Activated naive CD4-positive, alpha-beta T cell treated with Interleukin-2 at 50 U/mL for 16 hours (primary cell): ENCODE measurements around the gene PSMD3.
A peak's percentile ranks its signal among the peaks of the same experiment; 100 is the strongest.

Source experiments
- DNase-seq: peaks from one replicate; pipeline ENCODE4 v3.0.0-alpha.2; 2020

Gene PSMD3

DNA sequence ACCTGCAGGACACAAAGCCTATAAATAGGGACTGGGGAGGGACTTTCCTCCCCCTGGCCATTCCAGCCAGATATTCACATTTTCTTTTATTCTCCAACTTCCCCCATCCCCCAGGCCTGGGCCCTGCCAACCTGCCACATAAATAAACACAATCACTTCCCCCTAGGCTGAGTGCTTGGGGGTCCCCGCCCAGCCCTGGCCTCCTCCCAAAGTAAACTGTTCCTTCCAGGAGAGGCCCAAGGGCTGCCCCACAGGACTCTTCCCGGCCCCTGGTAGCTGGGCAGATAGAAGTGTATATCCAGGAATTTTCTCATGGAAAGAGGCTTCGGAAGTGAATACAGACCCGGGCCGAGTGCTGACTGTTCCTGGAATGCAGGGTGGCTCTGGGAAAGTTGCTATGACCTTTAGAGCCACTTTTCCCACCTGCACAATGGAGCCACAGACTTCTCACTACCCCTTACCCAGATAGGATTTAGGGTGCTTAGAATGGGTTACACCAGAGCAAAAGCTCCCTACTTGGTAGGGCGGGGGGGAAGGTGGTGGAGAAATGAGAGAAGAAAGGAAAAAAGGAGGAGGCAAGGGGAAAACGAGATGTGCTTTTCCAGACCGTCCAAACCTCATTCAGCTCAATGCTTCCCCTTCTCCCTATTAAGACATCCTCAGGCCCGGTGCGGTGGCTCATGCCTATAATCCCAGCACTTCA is 43.1 kb downstream of the PSMD3 start:
- no peak for DNase-seq

DNA sequence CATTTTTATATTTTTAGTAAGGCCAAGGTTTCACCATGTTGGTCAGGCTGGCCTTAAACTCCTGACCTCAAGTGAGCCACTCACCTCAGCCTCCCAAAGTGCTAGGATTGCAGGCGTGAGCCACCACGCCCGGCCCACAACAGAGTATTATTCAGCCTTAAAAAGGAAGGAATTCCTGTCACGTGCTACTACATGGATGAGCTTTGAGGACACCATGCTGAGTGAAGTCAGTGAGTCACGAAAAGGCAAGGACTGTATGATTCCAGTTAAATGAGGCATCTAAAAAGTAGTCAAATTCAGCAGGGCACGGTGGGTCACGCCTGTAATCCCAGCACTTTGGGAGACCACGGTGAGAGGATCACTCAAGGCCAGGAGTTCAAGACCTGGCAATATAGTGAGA is 44.3 kb downstream of the PSMD3 start:
- no peak for DNase-seq

DNA sequence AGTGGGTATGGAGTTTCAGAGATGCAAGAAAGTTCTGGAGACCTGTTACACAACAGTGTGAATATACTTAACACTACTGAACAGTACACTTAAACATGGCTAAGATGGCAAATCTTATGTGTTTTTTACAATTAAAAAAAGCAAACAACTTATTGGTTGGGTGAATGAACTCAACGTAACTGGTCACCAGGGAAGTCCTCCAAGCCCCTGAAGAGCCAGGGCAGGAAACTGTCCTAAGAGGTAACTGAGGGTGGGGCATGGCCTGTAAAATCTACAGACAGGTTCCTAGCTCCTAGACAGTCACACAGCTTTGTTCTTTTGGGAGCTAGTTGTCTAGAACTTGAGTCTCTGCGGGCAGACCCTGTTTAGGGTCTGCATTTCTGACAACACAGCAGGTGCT is 45.0 kb downstream of the PSMD3 start:
- DNase-seq: no peak

DNA sequence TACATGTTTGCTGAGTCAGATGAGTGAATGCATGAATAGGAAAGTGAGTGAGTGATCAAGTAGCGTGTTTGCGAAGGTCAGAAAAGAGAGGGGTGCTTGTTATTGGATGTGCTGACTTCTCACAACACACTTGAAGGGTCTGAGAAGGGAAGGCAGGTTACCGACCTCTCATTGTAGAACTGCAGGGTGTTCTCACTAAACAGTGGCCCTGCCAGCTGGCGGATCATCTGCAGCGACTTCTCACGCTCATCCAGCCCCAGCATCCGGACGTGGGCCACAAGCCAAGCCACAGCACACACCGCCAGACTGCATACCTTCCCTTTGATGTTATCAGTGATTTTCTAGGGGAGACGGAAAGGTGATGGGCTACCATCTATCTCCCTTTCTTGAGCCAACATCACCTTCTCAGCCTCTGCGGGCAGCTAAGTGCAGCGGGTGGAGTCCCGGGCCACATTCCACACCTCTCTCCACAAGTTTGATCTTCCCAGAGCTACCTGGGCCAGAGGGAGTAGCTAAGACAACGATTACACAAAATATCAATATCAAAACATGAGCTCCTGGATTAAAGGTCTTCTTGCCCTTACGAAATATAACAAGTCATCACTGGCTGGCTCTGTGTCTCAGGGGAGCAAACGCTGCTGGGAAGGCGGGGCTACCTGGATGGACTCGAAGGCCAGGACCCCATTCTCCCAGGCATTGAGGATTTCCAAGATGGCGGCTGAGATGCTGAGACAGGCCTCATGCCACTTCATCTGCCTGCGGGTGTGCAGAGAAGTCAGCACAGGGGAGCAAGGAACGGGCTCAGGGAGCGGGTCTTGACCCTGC is 45.6 kb downstream of the PSMD3 start:
- peak; percentile 43 for DNase-seq

DNA sequence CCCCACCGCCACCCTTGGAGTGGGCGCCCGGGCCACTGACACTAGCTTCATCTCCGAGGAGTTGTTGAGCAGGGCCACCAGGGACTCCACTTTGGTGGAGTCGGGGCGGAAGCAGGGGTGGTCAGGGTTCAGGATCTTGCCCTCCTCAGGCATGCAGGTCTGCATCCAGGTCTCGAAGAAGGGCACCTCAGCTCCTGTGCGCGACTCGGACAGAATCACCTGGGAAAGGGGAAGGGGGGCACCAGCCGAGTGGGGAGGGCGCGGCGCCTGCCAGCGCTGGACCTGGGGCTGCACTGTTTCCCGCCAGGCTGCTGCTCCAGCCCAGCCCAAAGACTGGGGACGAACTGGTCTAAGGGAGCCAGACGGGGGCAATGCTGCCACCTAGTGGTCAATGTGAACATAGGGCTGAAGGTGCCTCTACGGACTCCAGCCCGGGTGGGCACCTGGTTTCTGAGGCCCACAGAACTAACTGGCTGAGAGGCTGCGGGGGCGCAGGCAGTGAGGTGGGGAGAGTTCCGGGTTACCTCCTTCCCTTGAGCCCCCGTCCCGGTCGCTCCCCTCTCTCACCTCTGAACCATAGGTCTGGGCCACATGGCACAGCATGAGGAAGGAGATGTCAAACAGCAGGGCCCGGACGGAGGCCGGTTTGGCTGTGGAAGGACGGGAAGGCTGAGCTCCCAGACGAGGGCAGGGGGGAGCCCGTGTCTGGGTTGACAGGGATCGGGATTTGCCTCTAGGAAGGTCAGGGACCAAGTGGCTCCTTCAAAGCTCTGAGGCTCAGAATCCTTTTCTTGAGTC is 46.4 kb downstream of the PSMD3 start:
- DNase-seq: peak; percentile 74

DNA sequence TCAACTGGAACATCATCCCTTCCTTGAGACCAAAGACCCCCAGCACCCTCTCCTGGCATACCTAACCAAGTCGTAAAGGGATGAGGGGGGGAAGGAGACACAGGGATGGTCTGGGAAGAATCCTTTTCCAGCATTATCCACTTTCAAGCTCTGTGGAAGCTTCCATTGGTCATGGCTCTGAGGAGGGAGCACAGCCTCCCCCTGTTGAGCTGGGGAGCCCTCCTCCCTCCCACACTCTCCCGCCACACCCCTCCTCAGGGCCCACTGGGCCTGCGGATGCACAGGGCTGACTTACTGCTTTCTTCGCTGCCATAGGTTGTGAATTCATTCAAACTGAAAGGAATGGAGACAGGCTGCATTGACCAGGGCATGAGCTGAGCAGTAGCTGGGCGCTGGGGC is 47.0 kb downstream of the PSMD3 start:
- no peak for DNase-seq

DNA sequence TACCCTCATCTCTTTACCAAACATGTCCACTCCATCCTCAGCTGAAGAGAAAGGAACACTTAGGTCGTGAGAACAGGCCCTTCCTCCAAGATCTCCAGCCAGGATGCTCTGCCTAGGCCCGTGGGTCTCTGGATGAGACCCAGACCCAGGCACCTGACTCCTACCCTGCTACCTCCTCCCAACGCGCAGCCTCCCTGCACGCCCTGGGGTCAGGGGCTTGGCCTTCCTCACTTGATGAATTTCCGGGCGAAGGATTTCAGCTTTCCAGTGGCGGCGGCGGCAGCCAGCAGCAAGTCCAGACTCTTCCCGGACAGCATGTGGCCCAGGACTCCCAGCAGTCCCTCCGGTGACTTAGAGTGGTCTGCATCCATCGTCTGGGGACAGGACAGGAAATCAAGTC is 48.0 kb downstream of the PSMD3 start:
- DNase-seq: no peak

DNA sequence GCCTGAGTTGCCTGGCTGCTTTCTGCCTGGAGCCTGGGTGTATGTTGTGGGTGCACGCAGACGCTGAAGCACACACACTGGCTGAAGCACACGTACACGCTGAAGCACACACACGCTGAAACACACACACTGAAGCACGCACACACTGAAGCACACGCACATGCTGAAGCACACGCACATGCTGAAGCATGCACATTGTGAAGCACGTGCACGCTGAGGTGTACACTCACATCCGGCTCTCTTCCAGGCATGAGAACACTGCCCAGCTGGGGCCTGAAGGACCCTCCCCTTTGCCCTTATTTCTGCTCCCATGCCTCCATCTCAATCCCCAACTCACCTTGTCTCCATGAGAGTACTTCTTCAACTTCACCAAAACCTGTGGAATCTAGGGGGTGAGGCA is 51.1 kb downstream of the PSMD3 start:
- no peak for DNase-seq

DNA sequence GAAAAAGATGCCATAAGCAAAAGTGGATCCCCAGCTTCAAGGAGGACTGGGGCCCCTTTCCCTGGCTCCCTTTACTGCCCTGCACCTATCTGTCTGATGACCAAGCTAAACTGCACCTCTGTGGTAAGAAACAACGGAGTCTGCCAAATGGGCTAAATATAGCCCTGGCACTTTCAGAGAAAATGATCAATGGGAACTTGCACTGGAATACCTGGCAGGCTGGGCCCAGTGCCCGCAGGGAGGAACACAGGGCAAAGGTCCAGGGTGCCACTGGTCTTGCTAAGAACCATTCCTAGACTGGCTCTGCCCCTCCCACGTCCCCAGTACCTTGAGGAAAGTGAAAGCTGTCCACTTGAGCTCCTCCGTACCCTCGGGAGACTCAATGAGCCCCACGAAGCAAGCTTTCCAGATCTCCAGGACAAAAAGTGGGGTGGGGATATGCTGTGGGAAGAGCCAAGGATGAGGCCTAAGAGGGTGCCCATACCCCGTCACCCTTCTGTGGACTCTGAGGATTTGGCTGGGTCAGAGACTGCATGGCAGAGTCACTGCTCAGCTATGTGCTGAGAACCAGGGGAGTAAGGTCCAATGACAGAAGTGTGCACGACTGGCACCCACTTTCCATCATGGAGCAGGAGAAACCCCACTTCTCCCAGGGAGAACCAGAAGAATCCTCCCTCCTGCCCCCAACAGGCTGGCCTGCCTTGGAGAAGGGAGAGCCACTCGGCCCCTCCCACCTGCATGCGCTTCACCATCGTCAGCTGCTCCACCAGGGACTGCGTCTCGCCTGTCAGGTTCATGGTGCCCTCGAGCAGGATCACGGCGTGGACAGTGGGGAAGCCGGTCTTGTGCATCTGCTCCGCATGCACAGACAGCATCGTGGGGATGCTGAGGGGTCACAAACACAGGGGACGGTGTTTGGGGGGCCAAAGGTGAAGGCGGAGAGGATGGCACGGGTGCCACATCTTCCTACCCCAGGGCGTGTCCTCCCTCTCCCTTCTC is 52.0 kb downstream of the PSMD3 start:
- no peak for DNase-seq

DNA sequence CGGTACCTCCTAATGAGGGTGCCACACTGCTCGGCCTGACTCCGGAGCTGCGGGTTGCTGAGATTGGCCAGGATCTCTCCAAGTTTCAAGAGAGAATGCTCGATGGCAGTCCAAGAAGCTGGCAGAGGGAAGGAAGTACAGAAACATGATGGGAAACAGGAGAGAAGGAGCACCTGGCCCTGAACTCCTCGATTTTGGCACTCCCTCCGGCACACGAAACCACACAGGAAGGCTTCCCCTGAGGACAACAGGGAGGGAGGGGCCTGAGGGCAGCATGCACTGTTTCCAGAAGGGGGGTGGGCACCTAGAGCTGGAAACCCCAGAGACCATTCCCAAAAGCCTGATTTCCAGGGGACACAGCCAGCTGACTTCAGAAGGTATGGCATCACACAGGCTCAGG is 52.7 kb downstream of the PSMD3 start:
- no peak for DNase-seq

DNA sequence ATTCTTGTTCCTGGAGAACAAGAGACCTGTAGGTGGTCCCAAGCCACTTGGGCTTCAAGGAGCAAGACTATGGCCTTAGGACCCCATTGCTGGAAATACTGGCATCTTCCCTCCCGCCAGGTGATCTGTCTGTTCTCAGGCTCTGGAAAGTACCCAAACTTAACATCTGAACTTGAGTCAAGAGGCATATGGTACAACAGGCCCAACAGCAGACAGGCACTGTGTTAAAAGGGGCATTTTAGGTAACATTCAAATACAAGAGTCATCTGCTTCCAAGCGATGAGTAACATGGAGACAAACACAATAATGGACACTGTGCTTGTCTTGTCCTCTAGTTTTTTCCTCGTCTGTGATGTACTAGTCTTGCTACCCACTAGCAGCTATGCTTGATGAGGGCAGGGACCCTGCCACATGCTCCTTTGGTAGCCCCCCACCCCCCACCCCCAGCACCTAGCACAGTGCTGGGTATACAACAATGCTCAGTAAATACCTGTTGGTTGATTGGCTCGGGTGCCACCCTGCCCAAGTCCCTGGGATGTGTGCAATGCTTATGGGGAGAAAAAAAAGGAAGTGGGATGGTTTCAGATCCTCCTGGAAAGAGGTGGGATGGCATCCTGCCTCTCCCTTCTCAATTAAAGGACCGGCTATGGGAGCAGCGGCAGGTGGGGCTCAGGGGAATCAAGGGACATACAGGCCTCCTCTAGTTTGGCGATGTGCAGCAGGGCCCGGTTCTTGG is 54.0 kb downstream of the PSMD3 start:
- no peak for DNase-seq

DNA sequence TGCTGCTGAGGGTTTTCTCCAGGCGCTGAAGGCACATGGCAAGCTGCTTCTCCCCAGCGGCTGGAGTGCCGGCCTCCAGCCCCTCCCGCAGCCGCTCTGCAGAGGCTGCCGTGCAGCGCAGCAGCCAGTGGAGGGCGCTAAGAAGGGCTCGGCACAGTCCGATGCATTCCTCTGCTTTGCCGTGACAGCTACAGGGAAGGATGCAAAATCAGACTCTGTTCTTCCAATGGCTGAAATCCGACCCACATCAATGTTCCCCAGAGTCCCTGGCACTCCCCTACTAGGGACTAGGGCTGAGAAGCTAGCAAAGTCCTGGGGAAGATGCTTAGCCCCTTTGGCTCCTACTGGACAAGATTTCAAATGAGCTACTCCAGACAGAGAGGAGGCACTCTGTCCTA is 54.6 kb downstream of the PSMD3 start:
- no peak for DNase-seq

DNA sequence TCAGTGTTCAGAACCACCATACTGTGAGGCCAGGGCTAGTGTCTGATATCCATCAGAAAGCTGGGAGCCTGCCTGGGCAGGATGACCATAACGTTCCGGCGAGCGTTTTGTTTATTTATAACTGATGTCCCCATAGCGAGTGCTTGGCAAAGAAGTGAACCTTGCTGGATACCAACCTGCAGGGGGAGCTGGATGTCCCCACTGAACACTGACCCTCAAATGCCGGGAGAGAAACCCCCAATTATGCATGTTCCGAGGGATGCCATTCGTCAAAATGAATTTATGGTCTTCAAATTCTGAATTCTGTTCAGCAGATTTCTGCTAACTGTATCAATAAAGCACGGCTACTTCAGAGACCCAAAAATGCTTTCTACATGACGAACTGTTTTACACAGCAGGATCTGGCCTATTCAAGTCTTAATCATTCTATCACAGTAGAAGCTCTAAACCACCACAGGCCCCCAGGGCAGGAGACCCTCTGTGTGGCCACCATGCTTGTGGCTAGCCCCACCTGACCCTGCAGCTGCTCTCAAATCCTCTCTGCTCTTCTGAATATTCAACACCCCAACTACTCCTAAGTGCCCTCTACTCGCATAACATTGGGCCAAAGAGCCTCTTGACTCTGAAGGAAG is 58.4 kb downstream of the PSMD3 start:
- DNase-seq: no peak

DNA sequence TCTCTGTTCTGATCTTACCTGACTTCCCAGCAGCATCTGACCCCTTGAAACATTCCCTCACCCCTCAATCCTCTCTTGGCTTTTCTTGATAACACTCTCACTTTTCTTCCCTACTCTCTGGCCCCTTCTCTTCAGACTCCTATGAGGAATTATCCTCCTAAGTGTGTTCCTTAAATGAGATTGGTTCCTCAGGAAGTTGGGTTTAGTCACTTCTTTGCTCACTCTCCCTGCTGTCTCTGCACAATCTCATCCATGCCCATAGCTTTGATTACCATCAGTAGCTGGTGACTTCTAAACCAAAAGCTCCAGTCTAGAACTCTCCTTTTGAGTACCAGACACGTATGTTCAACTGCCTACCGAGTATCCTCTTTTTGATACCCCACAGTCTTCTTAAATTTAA is 60.6 kb downstream of the PSMD3 start:
- DNase-seq: no peak
